LNCaP clone FGC (cell line): ENCODE data around the gene C10orf90.

Experiments used
- DNase-seq: peaks from one replicate; pipeline ENCODE4 v3.0.0-alpha.2; 2011; ENCODE audit warnings: low read depth
- H3K4me3 ChIP-seq: 2 replicates; pipeline ENCODE4 v1.5.1; 2011; ENCODE audit warnings: mild to moderate bottlenecking, low read depth, low read length, control low read depth
- TF ChIP-seq, protein P1 (sequence below): IDR thresholded peaks from 2 replicates; pipeline ENCODE4 v1.5.1; 2012; ENCODE audit warnings: mild to moderate bottlenecking; ENCODE audit not compliant: control insufficient read depth, insufficient read depth; ENCODE audit errors: extremely low read depth

The C10orf90 gene

GRCh38 chr10:126702181-126702580 is 31.7 kb upstream of the C10orf90 start:
- H3K4me3 ChIP-seq, result no peak overlapping the region
- TF ChIP-seq, protein P1, sequence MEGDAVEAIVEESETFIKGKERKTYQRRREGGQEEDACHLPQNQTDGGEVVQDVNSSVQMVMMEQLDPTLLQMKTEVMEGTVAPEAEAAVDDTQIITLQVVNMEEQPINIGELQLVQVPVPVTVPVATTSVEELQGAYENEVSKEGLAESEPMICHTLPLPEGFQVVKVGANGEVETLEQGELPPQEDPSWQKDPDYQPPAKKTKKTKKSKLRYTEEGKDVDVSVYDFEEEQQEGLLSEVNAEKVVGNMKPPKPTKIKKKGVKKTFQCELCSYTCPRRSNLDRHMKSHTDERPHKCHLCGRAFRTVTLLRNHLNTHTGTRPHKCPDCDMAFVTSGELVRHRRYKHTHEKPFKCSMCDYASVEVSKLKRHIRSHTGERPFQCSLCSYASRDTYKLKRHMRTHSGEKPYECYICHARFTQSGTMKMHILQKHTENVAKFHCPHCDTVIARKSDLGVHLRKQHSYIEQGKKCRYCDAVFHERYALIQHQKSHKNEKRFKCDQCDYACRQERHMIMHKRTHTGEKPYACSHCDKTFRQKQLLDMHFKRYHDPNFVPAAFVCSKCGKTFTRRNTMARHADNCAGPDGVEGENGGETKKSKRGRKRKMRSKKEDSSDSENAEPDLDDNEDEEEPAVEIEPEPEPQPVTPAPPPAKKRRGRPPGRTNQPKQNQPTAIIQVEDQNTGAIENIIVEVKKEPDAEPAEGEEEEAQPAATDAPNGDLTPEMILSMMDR, result no peak
- no peak for DNase-seq

GRCh38 chr10:126701526-126701925 is 31.0 kb upstream of the C10orf90 start:
- no peak for DNase-seq
- no peak overlapping the region for H3K4me3 ChIP-seq

DNA sequence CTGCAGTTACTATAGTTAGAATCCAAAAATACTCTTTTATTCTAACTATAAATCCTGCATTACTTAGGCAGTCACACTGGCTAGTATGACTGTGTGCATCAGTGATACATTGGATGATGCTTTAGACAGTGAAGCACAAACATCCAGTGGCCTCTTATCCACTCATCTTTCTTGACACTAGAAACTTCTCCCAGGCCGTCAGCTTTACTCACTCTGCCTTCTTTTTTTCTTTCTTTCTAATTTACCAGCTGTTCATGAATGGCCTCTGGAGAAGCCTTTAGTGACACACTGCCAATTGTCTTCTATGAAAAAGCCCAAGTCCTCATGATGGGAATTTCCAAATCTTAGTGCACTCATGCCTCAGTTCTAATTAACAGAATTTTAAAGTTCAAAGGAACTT is 26.2 kb upstream of the C10orf90 start:
- no peak for DNase-seq
- TF ChIP-seq, protein P1, result no peak
- no peak overlapping the region for H3K4me3 ChIP-seq

More at GRCh38 chr10:126701526-126701925, 31.0 kb upstream of the C10orf90 start:
- TF ChIP-seq, protein P1, result no peak

- TF ChIP-seq, protein P1, result no peak
- no peak for DNase-seq
- H3K4me3 ChIP-seq, result no peak overlapping the region
Measured at GRCh38 chr10:126691456-126691855, 21.0 kb upstream of the C10orf90 start.

DNA sequence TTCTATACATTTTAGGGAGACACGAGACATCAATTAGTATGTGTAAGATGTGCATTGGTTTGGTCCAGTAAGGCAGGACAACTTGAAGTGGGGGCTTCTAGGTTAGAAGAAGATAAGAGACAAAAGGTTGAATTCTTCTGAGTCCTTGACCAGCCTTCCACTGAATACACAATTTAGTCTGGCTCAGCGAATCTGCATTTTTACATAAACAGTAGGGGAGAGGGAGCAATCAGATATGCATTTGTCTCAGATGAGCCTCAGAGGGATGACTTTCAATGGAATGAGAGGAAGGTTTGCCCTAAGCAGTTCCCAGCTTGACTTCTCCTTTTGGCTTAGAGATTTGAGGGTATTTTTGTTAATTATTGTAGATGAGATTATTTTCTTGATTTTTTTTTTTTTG is 20.0 kb upstream of the C10orf90 start:
- no peak for DNase-seq
- TF ChIP-seq, protein P1, result no peak
- no peak overlapping the region for H3K4me3 ChIP-seq

GRCh38 chr10:126689461-126689994 is 19.0 kb upstream of the C10orf90 start:
- TF ChIP-seq, protein P1, result no peak
- no peak for DNase-seq
- no peak overlapping the region for H3K4me3 ChIP-seq

DNA sequence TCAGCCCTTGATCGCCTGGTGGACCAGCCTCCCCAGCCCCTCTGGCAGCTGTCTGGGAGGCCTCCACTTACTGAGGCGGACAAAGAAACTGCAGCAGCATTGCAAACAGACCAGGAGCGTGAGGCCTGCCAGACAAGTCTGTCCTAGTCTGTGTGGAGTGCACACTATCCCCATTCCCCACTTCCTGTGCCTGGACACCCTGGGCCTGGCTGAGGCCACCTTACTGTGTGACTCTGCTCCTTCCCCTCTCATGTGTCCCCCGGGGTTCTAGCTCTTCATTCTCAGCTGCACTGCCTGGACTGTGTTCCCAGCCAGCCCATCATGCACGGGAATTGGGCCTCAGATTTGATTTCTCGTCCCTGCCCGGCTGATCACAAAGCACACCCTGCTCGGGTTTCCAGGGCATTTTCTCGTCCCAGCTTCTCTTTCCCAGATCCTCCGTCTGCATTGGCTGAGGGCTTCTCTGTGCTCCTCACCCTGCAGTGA is 16.7 kb upstream of the C10orf90 start:
- TF ChIP-seq, protein P1, result no peak
- H3K4me3 ChIP-seq, result no peak overlapping the region
- no peak for DNase-seq
